Calu3 (cell line): ENCODE measurements around the gene G3BP1. TPM values are rescaled to one million over a fixed set of nuclear protein-coding genes. Genes with fewer than 3 reads are reported as not detected.

ENCODE experiments used
- BruUV-seq: library from RNA; stranded (reverse); fragments of 400-500 nt; replicated peaks from 2 replicates; lab custom pipeline; 2021; lab: Mats Ljungman, UMichigan
- CTCF ChIA-PET: fragments of 300-600 bp; sonication (Branson Sonifier 250); formaldehyde crosslinking; loops from one replicate; lab custom pipeline; 2022; ENCODE audit warnings: antibody characterized with exemption; lab: Charles Lee
- DNase-seq: peaks from one replicate; pipeline ENCODE4 v3.0.0; 2022
- H3K27ac Mint-ChIP-seq: one replicate; pipeline ENCODE4 v1.8.0; 2022; ENCODE audit warnings: mixed read lengths; ENCODE audit not compliant: unreplicated experiment
- H3K27me3 Mint-ChIP-seq: one replicate; pipeline ENCODE4 v1.8.0; 2022; ENCODE audit warnings: mixed read lengths; ENCODE audit not compliant: unreplicated experiment
- H3K36me3 Mint-ChIP-seq: one replicate; pipeline ENCODE4 v1.8.0; 2022; ENCODE audit warnings: mild to moderate bottlenecking, moderate library complexity, mixed read lengths; ENCODE audit not compliant: insufficient read depth, unreplicated experiment
- H3K4me1 Mint-ChIP-seq: one replicate; pipeline ENCODE4 v1.8.0; 2022; ENCODE audit warnings: mild to moderate bottlenecking, low read depth, mixed read lengths; ENCODE audit not compliant: unreplicated experiment
- H3K4me3 Mint-ChIP-seq: one replicate; pipeline ENCODE4 v1.8.0; 2022; ENCODE audit warnings: mild to moderate bottlenecking, low read depth, moderate library complexity, mixed read lengths; ENCODE audit not compliant: unreplicated experiment
- H3K9me3 Mint-ChIP-seq: one replicate; pipeline ENCODE4 v1.8.0; 2022; ENCODE audit warnings: low read depth, mixed read lengths; ENCODE audit not compliant: unreplicated experiment
- intact Hi-C: fragments of 100-400 bp; cut with micrococcal nuclease; formaldehyde crosslinking; loops from one replicate; pipeline ENCODE4 v1.10.0; 2022; ENCODE audit not compliant: unreplicated experiment
- total RNA-seq: library from RNA; stranded (reverse); gene quantifications from 2 replicates; pipeline ENCODE4 v1.2.3, GENCODE V29; 2022
- TF ChIP-seq, protein P1 (sequence below): fragments of 200-600 bp; IDR thresholded peaks from one replicate; pipeline ENCODE4 v1.8.0; 2022; ENCODE audit warnings: antibody characterized with exemption; ENCODE audit not compliant: unreplicated experiment

The G3BP1 gene
- total RNA-seq, 1 experiment from 2014 or later: 393 TPM

DNA sequence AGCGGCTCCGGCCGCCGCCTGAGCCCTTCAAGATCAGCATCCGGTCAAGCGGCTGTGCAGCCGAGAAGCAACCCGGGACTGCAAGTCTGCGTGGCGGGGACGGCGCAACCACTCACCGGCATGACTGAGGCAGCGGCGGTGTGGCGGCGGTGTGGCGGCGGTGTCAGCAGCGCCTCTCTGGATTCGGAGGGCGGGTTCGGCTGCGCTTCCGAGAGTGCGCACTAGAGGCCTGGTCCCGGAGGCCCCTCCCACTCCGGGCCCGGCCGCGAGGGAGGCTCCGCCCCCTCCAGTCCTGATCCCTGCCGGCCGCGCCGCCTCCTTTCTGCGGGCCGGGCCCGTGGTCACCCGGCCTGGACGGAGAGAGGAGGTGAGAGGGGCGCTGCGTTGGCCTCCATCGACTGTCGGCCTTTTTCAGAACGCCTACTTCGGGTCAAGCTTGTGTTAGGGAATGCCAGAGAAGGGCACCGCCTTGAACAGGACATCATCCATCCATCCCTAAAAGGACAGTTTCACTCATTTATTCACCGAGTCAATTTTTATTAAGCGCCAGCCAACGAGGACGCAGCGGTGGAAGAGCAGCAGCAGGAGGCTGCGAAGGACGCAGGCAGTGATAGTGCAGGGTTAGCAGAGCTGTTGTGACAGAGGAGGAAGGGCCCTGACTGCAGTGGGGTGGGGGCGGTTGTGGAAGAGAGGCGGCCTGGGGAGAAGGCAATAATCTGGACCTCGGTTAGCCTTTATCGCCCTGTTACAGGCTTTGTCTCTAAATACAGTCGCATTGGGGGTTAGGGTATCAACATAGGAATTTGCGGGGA, 13.1 kb upstream of the G3BP1 start, which contains the start of gene ATOX1:
Gene ATOX1, minus strand, starts transcription at position 202 of the 812 bp plus-strand sequence. Its CDS starts 80 bp downstream, at position 122.
- Mint-ChIP-seq H3K4me1 (peaks cover 37% of the 10 kb centered on the region), H3K4me3 (peak within 1 kb of the TSS; percentile 89), H3K27me3 (no peaks in the 10 kb centered on the region), H3K27ac (peak within 1 kb of the TSS; percentile 74), H3K9me3 (no peaks in the 10 kb centered on the region), H3K36me3 (peaks cover 45% of the 10 kb centered on the region)
- intact Hi-C loops: no loop called here
- no TSS peak for BruUV-seq
- DNase-seq: peak; percentile 97
- CTCF ChIA-PET: interaction anchor here (0.6 to 0.7 kb wide), 2 partner anchors 9 to 1470 kb away, joined by 3 read pairs; no protein-coding TSS in a partner anchor
- TF ChIP-seq, protein P1, sequence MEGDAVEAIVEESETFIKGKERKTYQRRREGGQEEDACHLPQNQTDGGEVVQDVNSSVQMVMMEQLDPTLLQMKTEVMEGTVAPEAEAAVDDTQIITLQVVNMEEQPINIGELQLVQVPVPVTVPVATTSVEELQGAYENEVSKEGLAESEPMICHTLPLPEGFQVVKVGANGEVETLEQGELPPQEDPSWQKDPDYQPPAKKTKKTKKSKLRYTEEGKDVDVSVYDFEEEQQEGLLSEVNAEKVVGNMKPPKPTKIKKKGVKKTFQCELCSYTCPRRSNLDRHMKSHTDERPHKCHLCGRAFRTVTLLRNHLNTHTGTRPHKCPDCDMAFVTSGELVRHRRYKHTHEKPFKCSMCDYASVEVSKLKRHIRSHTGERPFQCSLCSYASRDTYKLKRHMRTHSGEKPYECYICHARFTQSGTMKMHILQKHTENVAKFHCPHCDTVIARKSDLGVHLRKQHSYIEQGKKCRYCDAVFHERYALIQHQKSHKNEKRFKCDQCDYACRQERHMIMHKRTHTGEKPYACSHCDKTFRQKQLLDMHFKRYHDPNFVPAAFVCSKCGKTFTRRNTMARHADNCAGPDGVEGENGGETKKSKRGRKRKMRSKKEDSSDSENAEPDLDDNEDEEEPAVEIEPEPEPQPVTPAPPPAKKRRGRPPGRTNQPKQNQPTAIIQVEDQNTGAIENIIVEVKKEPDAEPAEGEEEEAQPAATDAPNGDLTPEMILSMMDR: no peak

DNA sequence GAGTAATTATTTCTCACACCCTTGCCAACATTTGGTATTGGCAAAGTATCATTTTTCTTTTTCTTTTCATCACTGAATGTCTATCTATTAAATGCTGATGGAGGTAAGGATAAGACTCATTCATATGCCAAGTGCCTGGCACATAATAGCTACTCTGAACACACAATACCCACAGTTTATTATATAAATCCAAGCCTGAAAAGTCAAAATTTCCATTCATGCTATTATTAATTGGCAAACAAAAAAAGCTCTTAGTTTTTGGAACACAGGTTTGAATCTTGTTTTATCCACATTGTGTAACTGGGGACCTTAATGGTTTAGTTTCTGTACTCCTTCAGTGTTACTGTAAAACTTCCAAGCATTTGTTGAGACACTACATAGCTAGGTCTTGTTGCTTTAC, 7.0 kb upstream of the G3BP1 start:
- H3K4me3 Mint-ChIP-seq: no peak overlapping the region
- TF ChIP-seq, protein P1: no peak
- no peaks in the 10 kb centered on the region for H3K9me3 Mint-ChIP-seq
- DNase-seq: no peak
- peaks cover 4% of the 10 kb centered on the region for H3K36me3 Mint-ChIP-seq
- no peaks in the 10 kb centered on the region for H3K27me3 Mint-ChIP-seq
- H3K4me1 Mint-ChIP-seq: no peaks in the 10 kb centered on the region
- no TSS peak for BruUV-seq
- CTCF ChIA-PET: no interaction called here
- H3K27ac Mint-ChIP-seq: no peak overlapping the region
- intact Hi-C loops: no loop called here

GRCh38 chr5:151766975-151767374, 4.8 kb upstream of the G3BP1 start:
- H3K27ac Mint-ChIP-seq: no peak overlapping the region
- peaks cover 4% of the 10 kb centered on the region for H3K36me3 Mint-ChIP-seq
- BruUV-seq: no TSS peak
- H3K4me1 Mint-ChIP-seq: no peaks in the 10 kb centered on the region
- no peak overlapping the region for H3K4me3 Mint-ChIP-seq
- H3K27me3 Mint-ChIP-seq: no peaks in the 10 kb centered on the region
- no peaks in the 10 kb centered on the region for H3K9me3 Mint-ChIP-seq
- CTCF ChIA-PET: no interaction called here
- intact Hi-C loops: no loop called here
- DNase-seq: no peak
- TF ChIP-seq, protein P1: no peak

DNA sequence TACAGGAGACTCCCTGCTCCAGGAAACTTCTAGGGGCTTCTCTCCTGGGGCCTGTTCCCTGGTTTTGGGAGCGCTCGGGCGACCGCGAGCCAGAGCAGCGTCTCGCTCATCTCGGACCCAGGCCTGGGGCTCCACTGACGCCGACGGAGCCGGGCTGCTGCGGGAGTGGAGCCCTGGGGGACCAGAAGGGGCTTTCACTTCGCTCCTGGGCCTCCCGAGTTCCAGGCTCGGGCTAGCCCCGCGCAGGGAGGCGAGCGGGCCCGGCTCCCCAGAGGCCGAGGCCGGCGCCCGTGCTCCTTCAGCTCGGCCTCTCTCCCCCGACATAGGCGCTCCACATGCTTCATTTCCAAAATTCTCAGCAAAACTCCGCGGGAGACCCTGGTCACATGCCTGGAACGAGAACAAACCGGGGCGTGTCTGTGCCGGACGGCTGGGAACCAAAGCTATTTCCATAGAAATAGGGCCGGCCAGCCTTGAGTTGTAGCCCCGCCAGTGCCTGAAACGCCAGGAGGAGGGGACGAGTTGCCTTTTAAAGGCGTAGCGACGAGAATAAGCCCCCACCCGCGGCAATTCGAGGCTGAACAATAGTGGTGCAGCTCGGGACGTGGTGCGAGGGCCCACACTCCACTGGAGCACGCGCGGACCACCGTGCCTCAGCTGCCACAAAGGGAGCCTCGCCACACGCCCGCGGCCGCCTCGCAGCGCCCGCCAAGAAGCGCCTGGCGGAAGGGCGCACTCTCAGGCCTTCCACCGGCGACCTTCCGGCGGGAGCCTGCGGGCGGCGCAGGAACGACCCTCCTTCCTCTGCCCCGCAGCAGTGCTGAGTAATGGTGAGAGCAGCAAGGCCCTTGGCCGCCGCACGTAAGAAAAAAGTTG, 1.1 kb upstream of the G3BP1 start:
- CTCF ChIA-PET: interaction anchor here (0.6 to 2.6 kb wide), 17 partner anchors 11 to 323 kb away, joined by 3 to 47 read pairs (median 4); partner anchors contain the start of gene SLC36A1
- H3K27ac Mint-ChIP-seq: no peak overlapping the region
- TF ChIP-seq, protein P1: no peak
- no peak overlapping the region for H3K4me3 Mint-ChIP-seq
- peaks cover 4% of the 10 kb centered on the region for H3K36me3 Mint-ChIP-seq
- BruUV-seq: TSS peak; percentile 71
- intact Hi-C loops: loop anchor here (1.0 to 10.0 kb wide), 4 partner anchors 25 to 326 kb away; partner anchors contain the start of gene SLC36A1
- H3K4me1 Mint-ChIP-seq: peaks cover 6% of the 10 kb centered on the region
- H3K27me3 Mint-ChIP-seq: no peaks in the 10 kb centered on the region
- H3K9me3 Mint-ChIP-seq: no peaks in the 10 kb centered on the region
- DNase-seq: peak; percentile 64
